GM19438 (cell line): Measurements from ENCODE around the gene PDCD11.

Experiments used
- ATAC-seq: cut with Tn5 transposase; IDR thresholded peaks from one replicate; pipeline ENCODE4 v1.9.1; 2021; ENCODE audit warnings: low read depth; ENCODE audit not compliant: unreplicated experiment

PDCD11 gene

DNA sequence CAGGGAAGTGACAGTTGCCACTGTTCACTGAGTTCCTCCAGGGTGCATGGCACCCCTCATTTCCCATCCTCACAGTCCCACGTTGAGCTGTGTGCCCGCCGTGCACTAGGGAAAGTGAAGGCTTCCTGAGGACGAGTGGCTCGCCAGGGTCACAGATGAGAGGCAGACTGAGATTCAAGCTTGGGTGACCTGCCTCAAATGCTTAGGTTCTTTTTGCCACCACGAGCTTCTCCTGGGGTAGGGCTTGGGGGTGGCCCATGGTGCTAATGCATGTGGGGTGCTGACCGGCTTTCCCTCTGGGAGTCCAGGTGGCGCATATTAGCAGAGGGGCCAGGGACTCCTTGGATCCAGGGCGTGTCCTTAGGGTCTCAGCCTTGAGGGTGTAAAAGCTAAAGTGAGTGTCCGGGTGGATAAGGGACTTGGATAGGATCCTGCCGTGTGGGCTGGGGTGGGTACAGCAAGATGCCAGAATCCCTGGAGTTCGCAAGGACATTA, 53.8 kb downstream of the PDCD11 start:
- ATAC-seq: no peak

DNA sequence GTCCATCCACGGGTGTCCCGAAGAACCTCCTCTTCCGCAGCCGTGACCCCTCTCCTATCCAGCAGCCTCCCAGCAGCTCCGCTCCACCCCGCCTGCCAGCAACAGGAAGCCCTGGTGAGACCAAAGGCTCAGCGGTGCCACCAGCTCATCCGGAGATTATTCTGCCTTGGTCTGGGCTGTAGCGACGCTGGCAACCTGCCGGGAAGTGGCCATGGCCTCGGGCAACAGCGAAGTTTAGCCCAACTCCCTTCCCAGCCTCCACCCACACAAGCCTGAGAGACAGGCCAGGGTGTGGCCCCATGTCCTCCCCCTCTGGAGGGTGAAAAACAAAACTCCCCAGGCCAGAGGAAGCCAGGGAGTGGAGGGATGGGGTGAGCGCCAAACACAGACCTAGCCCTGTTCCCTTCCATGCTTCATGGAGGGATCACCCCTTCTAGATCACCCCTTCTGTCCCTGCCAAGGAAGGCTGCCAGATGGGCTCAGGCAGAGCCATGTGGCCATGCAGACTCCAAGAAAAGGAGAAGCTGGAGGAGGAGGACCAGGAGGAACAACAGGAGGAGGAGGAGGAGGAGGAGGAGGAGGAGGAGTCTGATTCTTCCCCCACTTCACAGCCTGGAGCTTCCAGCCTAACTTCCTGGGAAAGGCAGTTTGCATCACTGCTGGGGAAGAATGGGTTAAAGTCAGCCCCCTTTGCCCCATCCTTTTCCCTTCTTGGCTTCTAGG, 54.8 kb downstream of the PDCD11 start:
- ATAC-seq: no peak

- ATAC-seq: peak; percentile 64
Measured at GRCh38 chr10:103451831-103452505, 55.5 kb downstream of the PDCD11 start, which contains the start of gene CALHM2. TSS of gene CALHM2 (minus strand) at chr10:103452370. CDS start at chr10:103449941, 2,429 bp downstream.

GRCh38 chr10:103452506-103453230, 56.2 kb downstream of the PDCD11 start:
- ATAC-seq: no peak

- no peak for ATAC-seq
Measured at GRCh38 chr10:103454026-103454425, 57.6 kb downstream of the PDCD11 start.

- no peak for ATAC-seq
Measured at GRCh38 chr10:103455235-103455634, 58.8 kb downstream of the PDCD11 start.

DNA sequence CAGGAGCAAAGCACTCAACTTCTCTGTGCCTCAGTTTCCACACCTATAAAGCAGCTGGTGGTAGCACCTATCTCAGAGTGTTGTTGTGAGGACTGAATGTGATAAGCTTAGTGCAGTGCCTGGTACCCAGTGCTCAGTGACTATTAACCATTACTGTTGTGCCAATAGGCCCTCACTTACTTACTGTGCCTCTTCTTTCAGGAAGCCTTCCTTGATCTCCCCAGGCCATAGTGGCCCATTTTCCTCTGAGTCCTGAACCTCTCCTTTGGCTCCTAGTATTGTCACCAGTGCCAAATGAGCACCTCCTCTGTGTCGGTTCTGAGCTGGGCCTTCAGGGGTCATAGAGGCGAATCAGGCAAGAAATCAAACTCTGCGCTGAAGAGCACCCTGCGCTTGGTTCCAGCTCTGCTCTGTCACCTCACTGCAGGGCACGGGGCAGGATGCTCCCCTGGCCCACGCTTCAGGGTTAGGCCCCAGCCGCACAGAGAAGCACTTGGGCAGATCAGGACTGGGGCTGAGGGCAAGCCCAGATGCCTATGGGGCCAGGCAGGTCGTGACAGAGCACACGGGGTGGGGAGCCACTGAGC, 59.7 kb downstream of the PDCD11 start:
- ATAC-seq: no peak

DNA sequence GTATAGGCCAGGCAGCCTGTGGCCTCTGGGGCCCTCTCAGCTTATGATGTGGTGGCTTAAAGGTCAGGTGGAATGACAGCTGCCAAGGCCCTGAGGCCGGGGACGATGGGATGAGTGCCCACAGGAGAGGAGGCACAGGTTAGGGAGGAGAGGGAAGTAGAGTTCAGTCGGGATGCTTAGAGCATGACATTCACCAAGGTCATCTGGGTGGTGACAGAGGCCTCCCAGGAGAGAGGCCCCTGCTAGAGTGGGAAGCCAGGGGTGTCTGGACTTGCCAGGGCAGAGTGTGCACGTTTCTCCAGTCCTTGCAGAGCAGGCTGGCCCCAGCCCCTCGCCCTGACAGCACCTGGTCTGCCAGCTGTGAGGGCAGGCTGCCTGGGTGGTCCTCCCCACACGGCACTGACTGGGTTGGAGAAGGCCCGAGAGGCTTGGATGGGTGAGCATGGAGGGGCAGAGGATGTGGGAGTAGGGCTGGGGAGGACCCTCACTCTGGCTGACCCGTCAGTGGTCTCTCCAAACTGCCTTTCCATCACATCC, 60.8 kb downstream of the PDCD11 start:
- ATAC-seq: no peak

GRCh38 chr10:103457896-103458583, 61.6 kb downstream of the PDCD11 start:
- ATAC-seq: no peak

- peak; percentile 65 for ATAC-seq
Measured at GRCh38 chr10:103458720-103459119, 62.3 kb downstream of the PDCD11 start, which contains the start of gene CALHM1. TSS of gene CALHM1 (minus strand) at chr10:103458900. CDS start at chr10:103458751, 149 bp downstream.

DNA sequence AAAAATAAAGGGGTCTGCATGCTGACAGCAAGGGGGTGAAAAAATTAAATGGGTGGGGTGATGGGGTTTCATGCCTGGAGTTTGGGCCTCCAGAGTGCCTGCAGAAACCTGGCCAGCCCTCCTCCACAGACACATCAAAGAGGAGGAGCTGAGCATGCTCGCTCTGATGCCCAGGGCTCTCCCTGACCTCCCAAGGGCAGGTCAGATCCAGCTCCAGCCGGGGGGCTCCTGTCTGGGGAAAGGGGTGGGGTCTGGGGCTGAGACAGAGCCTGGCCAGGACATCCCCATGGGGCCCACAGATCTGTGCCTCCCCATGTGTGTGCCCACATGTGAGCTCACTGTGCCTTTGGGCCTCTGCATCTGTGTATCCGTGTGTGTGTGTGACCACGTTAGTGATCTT, 63.2 kb downstream of the PDCD11 start:
- ATAC-seq: no peak

DNA sequence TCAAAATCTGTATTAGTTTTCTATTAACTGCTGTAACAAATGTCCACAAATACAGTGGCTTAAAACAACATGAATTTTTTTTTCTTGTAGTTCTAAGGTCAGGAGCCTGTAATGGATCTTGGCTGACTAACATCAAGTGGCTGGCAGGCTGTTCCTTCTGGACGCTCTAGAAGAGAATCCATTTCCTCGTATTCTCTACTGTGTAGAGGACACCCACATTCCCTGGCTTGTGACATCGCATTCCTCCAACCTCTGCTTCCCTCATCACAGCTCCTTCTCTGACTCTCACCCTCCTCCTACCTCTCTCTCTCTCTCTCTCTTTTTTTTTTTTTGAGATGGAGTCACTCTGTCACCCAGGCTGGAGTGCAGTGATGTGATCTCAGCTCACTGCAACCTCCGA, 67.1 kb downstream of the PDCD11 start:
- no peak for ATAC-seq

DNA sequence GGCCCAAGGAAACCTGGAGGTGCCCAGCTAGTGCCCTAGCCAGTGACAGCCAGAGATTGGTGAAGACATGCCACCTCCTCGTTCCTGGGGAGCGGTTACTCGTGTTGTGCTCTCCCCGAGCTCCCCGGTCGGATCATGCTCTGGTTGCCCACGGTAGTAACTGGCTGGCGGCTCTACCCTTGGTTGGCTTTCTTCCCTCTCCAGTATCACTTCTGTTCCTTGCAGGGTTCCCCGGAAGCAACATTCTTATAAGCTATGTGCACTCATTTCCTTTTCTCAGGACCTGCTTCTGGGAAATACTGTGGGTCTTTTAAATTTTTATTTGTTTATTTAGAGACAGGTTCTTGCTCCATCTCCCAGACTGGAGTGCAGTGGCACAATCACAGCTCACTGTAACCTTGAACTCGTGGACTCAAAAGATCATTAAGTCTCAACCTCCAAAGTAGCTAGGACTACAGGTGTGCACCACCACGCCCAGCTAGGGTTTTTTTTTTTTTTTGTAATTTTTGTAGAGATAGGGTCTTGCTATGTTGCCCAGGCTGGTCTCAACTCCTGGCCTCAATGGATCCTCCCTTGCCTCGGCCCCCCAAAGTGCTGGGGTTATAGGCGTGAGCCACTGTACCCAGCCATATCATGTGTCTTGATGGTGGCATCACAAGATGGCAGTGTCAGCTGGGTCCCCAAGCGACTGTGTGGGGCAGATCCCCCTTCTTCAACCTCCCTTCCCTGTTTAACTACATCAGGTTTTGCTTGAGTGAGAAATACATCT, 69.2 kb downstream of the PDCD11 start:
- no peak for ATAC-seq

DNA sequence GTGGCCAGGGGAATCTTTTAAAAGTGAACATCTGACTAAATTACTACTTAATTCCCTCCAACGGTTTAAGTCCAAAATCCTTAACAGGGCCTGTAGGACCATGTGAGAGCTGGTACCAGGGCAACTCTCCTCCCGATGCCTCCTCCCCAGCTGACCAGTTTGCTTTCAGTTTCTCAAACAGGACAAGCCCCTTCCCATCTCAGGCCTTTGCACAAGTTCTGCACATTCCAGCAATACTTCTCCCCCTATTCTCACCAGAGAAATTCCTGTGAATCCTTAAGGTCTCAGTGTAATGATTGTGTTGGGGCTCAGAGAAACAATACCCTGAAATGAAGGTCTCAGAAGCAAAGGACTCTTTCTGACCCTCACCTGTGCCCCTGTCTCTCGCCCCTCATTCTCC, 70.3 kb downstream of the PDCD11 start:
- no peak for ATAC-seq

- no peak for ATAC-seq
Measured at GRCh38 chr10:103467406-103467805, 71.0 kb downstream of the PDCD11 start.

- no peak for ATAC-seq
Measured at GRCh38 chr10:103469201-103469600, 72.8 kb downstream of the PDCD11 start.

DNA sequence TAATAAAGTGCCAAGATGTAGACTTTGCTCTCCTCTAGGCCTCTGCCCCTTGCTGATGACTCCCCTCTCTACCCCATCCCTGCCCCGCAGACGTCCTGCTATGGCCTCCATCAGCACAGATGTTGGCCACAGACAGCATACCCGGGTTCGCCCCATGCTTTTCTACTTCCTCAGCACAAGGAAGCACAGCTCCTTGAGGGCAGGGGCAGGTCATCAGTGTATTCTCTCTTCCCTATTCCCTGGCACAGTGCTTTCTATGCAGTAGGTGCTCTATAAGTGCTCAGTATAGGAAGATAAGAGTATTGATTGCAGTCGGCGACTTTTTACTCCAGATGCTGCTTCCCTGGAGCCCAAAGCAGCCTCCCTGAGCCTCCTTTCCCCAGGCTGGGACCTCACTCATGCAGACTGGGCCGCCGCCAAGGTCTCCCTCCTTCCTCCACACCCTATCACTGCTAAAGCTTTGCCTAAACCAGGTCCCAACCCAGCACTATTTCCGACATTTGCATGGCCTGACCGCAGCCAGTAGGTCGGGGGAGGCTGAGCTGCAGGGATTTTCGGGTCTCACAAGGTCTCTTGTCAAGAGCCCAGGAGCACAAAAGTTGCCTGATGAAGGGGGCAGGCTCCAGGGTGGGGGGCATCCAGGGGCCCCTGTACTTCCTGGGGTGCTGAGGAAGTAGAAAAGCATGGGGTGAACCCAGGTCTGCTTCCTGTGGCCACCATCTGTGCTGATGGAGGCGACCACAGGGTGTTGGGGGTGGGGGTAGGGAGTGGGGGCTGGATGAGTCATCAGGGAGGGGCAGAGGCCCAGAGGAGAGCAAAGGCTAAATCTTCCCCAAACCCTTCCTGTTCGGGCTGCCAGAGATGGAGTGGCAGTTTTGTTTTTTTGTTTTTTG, 74.6 kb downstream of the PDCD11 start:
- peak; percentile 73 for ATAC-seq

GRCh38 chr10:103472005-103472404, 75.6 kb downstream of the PDCD11 start:
- no peak for ATAC-seq
